Lung (tissue), 12 donors: ENCODE measurements around the gene POU4F2. TPM values are rescaled to one million over a fixed set of nuclear protein-coding genes. Genes with fewer than 3 reads are reported as not detected.
A peak's percentile ranks its signal among the peaks of the same experiment; 100 is the strongest.

ENCODE experiments used
- ATAC-seq: fragments of 200-7000 bp; cut with Tn5 transposase; one replicate; pipeline ENCODE4 v1.9.1; 2020; ENCODE audit warnings: moderate number of reproducible peaks; ENCODE audit not compliant: insufficient read depth, low FRiP score
- DNase-seq, 3 donors: peaks; one replicate each; pipeline ENCODE4 v3.0.0-alpha.2; 2013 to 2017
- H3K27ac ChIP-seq, 2 donors: one replicate each; pipeline ENCODE4 v1.5.1; 2013; ENCODE audit warnings: mild to moderate bottlenecking in 2 of 2, moderate library complexity in 2 of 2, control low read depth in 1 of 2, inconsistent platforms in 1 of 2, low read depth in 1 of 2, low read length in 1 of 2
- H3K27me3 ChIP-seq, 3 donors: one replicate each; pipeline ENCODE4 v1.5.1; 2013; ENCODE audit warnings: low read length in 2 of 3; ENCODE audit not compliant: control insufficient read depth in 3 of 3, insufficient read depth in 3 of 3
- H3K36me3 ChIP-seq, 4 donors: one replicate each; pipeline ENCODE4 v1.5.1; 2013; ENCODE audit warnings: low read length in 4 of 4, mild to moderate bottlenecking in 1 of 4, moderate library complexity in 1 of 4; ENCODE audit not compliant: control insufficient read depth in 4 of 4, insufficient read depth in 4 of 4
- H3K4me1 ChIP-seq, 5 donors: one replicate each; pipeline ENCODE4 v1.5.1; 2013; ENCODE audit warnings: low read length in 5 of 5, mild to moderate bottlenecking in 2 of 5, moderate library complexity in 1 of 5; ENCODE audit not compliant: control insufficient read depth in 5 of 5, insufficient read depth in 5 of 5
- H3K4me3 ChIP-seq: one replicate; pipeline ENCODE4 v1.5.1; 2013; ENCODE audit warnings: mild to moderate bottlenecking, control low read depth, moderate library complexity
- H3K9ac ChIP-seq, 2 donors: one replicate each; pipeline ENCODE4 v1.5.1; 2013; ENCODE audit warnings: low read length in 2 of 2, control low read depth in 1 of 2; ENCODE audit not compliant: insufficient read depth in 1 of 2
- H3K9me3 ChIP-seq, 4 donors: one replicate each; pipeline ENCODE4 v1.5.1; 2013; ENCODE audit warnings: low read length in 3 of 4, mild to moderate bottlenecking in 1 of 4, moderate library complexity in 1 of 4; ENCODE audit not compliant: control insufficient read depth in 4 of 4, insufficient read depth in 3 of 4
- CTCF ChIP-seq: IDR thresholded peaks from 2 replicates; pipeline ENCODE4 v1.5.1; 2012; ENCODE audit warnings: mild to moderate bottlenecking; ENCODE audit errors: control extremely low read depth, extremely low read depth
- WGBS, 2 donors: extraction: QIAGEN DNeasy Blood & Tissue Kit; methylation state at CpG; one replicate each; pipeline ENCODE4 v1.1.7; 2013; 5-methylcytosine and 5-hydroxymethylcytosine counted together
- polyA plus RNA-seq, 2 donors: library from polyadenylated mRNA; stranded (reverse); fragments of 200-250 nt; gene quantifications; one replicate each; pipeline ENCODE4 v1.2.1, GENCODE V29; 2013
- total RNA-seq, 2 donors: library from RNA; depleted of rRNA in 1 of 2; stranded (reverse); fragments of >200 nt in 1 of 2; gene quantifications; one replicate each; pipeline ENCODE4 v1.2.1, GENCODE V29; 2014 to 2021
- donor health status: control.
- donor health status: control.
- donor health status: Bipolar disorder and iron deficiency.
- donor health status: healthy.
- donor health status: DM: yes; HTN: yes; CAD: no.

The POU4F2 gene
- total and polyA plus RNA-seq, 4 donors = 0.06 TPM; not detected in 3

GRCh38 chr4:146647615-146648460 lies 9.1 kb downstream of the POU4F2 start:
- Histone ChIP-seq H3K4me1 (no peaks in the 10 kb centered on the region), H3K9me3 (peaks cover 0 to 9% (median 0%) of the 10 kb centered on the region in 4 donors), H3K36me3 (no peaks in the 10 kb centered on the region), H3K27me3 (peaks cover 9 to 98% (median 77%) of the 10 kb centered on the region in 3 donors), H3K27ac (no peak overlapping the region), H3K9ac (no peak overlapping the region), H3K4me3 (no peak overlapping the region)
- no peak for TF ChIP-seq CTCF
- 4% methylated on average over 43 to 46 of the region's 46 CpGs for WGBS, 2 donors
- ATAC-seq (no peak), DNase-seq (peak in 1 of 3 donors; percentile 6)

GRCh38 chr4:146648461-146648783 lies 9.7 kb downstream of the POU4F2 start:
- no peaks in the 10 kb centered on the region for H3K4me1 ChIP-seq
- H3K27me3 ChIP-seq = peaks cover 9 to 98% (median 79%) of the 10 kb centered on the region in 3 donors
- H3K36me3 ChIP-seq = no peaks in the 10 kb centered on the region
- H3K27ac ChIP-seq = no peak overlapping the region
- no peak for DNase-seq
- no peak overlapping the region for H3K9ac ChIP-seq
- ATAC-seq = no peak
- WGBS, 2 donors = 6 to 7% methylated on average over 16 of the region's 16 CpGs
- H3K4me3 ChIP-seq = no peak overlapping the region
- TF ChIP-seq CTCF = no peak
- H3K9me3 ChIP-seq = peaks cover 0 to 8% (median 0%) of the 10 kb centered on the region in 4 donors

GRCh38 chr4:146649232-146649631 lies 10.5 kb downstream of the POU4F2 start:
- no peak overlapping the region for H3K4me3 ChIP-seq
- no peaks in the 10 kb centered on the region for H3K36me3 ChIP-seq
- H3K9ac ChIP-seq = no peak overlapping the region
- TF ChIP-seq CTCF = no peak
- no peaks in the 10 kb centered on the region for H3K4me1 ChIP-seq
- H3K27ac ChIP-seq = no peak overlapping the region
- peaks cover 0 to 8% (median 0%) of the 10 kb centered on the region in 4 donors for H3K9me3 ChIP-seq
- peaks cover 9 to 98% (median 82%) of the 10 kb centered on the region in 3 donors for H3K27me3 ChIP-seq
- WGBS, 2 donors = 9 to 16% methylated on average over 3 of the region's 3 CpGs
- ATAC-seq (no peak), DNase-seq (no peak)
